ENCODE results near the gene PIP4K2A.

The PIP4K2A gene

GRCh38 chr10:22733992-22734391 is 19.6 kb upstream of the PIP4K2A start:
- H3K27ac ChIP-seq, result no peak overlapping the region
- TF ChIP-seq CTCF (IDR thresholded peaks at IDR 0.05) (no peak), ZFX (IDR thresholded peaks at IDR 0.05; ENCODE audit: borderline replicate concordance) (no peak)

GRCh38 chr10:22727663-22728062 is 13.3 kb upstream of the PIP4K2A start:
- H3K27ac ChIP-seq, result no peak overlapping the region
- TF ChIP-seq CTCF (IDR thresholded peaks at IDR 0.05), result no peak
- no peak for TF ChIP-seq ZFX (IDR thresholded peaks at IDR 0.05; ENCODE audit: borderline replicate concordance)

- TF ChIP-seq CTCF (IDR thresholded peaks at IDR 0.05), result no peak
- no peak for TF ChIP-seq ZFX (IDR thresholded peaks at IDR 0.05; ENCODE audit: borderline replicate concordance)
- H3K27ac ChIP-seq, result no peak overlapping the region
Observed at GRCh38 chr10:22727112-22727511, 12.7 kb upstream of the PIP4K2A start.

GRCh38 chr10:22724773-22725172 is 10.4 kb upstream of the PIP4K2A start:
- no peak for TF ChIP-seq ZFX (IDR thresholded peaks at IDR 0.05; ENCODE audit: borderline replicate concordance)
- TF ChIP-seq CTCF (IDR thresholded peaks at IDR 0.05), result no peak
- H3K27ac ChIP-seq, result no peak overlapping the region

- TF ChIP-seq ZFX (IDR thresholded peaks at IDR 0.05; ENCODE audit: borderline replicate concordance) (no peak), CTCF (IDR thresholded peaks at IDR 0.05) (no peak)
- H3K27ac ChIP-seq, result no peak overlapping the region
Observed at GRCh38 chr10:22723783-22724182, 9.4 kb upstream of the PIP4K2A start.

GRCh38 chr10:22723343-22723779 is 9.0 kb upstream of the PIP4K2A start:
- no peak for TF ChIP-seq ZFX (IDR thresholded peaks at IDR 0.05; ENCODE audit: borderline replicate concordance)
- TF ChIP-seq CTCF (IDR thresholded peaks at IDR 0.05), result no peak
- no peak overlapping the region for H3K27ac ChIP-seq

- H3K27ac ChIP-seq, result no peak overlapping the region
- TF ChIP-seq ZFX (IDR thresholded peaks at IDR 0.05; ENCODE audit: borderline replicate concordance) (no peak), CTCF (IDR thresholded peaks at IDR 0.05) (no peak)
Observed at GRCh38 chr10:22722626-22723169, 8.3 kb upstream of the PIP4K2A start.

All from 22Rv1 (cell line).